Measurements from ENCODE around the gene FBRSL1.
A peak's percentile ranks its signal among the peaks of the same experiment; 100 is the strongest.

Gene FBRSL1

GRCh38 chr12:132546647-132547046 is 56.7 kb downstream of the FBRSL1 start:
- DNase-seq, result no peak

DNA sequence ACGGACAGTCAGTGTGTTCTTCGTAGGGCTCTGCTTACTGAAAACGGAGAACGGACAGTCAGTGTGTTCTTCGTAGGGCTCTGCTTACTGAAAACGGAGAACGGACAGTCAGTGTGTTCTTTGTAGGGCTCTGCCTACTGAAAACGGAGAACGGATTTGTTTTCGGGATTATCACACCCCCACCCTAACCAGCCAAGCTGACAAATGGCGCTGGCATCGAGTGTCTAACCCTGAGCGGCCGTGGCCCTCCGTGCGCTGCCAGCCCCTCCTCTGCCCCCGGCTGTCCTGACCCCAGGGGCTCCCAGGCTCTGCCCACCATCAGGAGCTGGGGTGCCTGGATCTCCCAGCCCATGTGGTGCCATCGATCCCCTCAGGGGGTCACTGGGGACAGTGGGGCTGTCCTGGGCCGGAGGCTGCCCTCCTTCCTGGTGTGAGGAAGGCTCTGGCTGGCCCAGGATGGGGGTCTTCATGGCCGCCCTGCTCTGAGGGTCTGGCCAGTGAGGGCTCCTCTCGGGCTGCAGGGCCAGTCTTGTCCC is 57.3 kb downstream of the FBRSL1 start:
- no peak for DNase-seq

- no peak for DNase-seq
Observed at GRCh38 chr12:132548430-132549058, 58.6 kb downstream of the FBRSL1 start.

DNA sequence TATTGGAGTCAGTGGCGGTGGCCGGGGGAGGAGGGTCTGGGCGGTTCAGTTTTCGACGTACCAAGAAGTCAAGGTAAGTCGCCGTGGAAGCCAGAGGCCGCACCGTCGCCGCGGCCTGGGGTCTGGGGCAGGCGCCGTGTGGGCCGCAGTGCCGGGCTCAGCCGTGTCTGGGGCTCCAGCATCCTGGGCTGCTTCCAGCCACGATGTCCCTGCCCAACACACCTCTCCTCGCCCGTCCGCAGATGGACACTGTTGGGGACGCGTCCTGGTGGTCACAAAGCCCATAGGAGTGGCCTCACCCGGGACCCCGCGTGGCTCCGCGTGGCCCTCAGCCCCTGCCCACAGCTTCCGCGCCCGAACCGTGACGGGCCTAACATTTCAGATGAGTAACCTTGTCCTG is 59.1 kb downstream of the FBRSL1 start:
- no peak for DNase-seq

DNA sequence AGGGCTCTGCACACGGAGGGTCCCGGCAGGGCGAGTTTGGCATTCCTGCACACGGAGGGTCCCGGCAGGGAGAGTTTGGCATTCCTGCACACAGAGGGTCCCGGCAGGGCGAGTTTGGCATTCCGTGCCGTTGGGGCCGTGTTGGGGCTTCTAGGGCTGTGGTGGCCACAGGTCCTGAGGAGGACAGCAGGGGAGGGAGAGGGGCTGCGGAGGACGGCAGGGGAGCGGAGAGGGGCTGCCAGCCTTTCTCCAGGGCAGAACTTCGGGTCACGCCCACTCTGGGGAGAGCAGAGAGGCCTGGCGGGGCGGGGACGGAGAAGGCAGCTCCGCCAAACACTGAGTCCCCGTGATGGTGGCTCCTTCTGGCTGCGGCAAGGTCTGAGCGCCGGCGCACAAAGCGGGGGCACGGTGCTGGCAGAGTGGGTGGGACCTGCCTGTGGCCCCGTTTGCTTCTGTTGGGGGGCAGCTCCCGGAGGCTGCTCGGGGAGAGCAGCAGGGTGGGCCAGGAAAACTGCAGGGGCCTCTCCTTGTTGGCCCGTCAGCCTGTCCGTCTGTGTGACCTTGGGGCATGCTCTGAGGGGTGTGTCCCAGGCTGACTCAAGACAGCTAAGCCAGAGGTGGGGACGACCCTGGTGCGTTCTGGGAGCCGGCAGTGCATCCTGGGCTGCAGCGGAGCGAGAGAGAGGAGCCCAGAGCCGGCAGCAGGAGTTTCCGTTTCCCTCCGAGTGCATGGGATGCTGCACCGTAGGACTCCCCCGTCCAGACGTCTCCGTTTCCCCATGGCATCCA is 60.3 kb downstream of the FBRSL1 start:
- no peak for DNase-seq

DNA sequence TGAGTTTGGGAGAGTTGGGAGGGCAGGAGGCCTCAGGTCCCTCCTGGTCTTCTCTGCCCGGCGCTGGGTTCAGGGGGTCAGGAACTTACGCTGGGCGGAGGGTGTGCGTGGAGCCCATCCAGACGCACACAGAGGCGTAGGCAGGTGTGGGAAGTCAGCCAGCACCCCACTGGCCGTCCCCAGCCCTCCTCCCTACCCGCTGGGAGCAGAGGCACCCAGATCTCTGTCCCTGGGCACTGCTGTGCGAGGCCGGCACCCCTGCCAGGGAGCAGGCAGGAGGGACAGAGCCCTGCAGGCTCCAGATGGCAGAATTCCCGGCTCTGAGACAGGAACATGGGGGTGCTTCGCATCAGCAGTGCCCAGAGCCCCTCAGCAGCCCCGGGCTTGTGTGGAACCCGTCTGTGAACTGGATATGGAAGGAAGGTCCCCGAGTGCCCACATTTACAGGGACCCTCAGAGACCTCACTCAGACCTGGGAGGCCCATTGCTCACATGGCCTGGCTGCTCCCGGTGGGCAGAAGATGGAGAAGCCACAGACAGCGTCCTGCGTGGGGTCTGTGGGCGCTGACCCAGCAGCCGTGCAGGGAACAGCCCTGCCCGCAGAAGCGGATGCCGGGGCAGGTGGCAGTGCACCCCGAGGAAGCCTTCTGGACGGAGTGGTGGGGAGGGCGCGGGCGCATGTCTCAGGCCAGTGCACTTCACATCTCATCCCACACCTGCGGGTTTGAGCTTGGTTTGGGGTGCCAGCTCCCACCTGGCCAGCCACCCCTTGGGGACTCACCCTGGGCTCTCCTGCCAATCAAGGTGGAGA is 61.1 kb downstream of the FBRSL1 start:
- no peak for DNase-seq

DNA sequence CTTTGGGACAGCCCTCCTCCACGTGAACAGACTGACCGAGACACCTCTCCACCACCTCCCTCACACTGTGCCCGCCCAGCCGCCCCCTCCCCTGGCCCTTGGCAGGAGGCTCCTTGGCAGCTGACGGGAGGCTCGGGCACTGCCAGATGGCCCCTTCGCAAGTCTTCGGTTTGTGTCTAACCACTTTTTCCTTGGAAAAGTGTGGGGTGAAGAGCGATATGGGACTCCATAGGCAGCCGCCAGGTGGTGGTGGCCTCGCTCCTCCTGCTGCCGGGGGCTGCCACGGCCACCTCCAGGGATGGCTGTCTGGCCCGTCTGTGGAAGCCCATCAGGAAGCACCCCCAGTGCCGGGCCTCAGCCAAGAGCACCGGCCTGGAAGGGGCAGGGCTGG is 61.7 kb downstream of the FBRSL1 start:
- DNase-seq, result no peak

GRCh38 chr12:132554845-132555630 is 65.1 kb downstream of the FBRSL1 start:
- DNase-seq, result no peak

DNA sequence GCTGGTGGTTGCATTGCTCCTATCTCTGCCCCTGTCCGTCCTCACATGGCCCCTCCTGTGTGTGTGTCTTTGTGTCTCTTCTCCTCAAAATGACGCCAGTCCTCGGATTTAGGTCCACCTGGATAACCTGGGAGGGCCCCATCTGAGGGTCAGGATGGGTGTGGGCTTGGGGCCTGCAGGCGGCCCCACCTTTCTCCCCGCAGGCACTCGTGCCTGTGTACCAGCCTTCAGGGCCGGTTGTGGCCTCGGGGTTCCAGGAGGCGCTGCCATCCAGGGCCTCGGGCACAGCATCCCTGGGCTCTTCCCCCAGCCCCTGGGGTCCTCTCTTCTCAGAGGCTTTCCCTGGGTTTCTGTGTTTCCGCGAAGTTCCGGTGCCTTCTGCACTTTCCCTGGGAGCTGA is 65.7 kb downstream of the FBRSL1 start:
- DNase-seq, result no peak

DNA sequence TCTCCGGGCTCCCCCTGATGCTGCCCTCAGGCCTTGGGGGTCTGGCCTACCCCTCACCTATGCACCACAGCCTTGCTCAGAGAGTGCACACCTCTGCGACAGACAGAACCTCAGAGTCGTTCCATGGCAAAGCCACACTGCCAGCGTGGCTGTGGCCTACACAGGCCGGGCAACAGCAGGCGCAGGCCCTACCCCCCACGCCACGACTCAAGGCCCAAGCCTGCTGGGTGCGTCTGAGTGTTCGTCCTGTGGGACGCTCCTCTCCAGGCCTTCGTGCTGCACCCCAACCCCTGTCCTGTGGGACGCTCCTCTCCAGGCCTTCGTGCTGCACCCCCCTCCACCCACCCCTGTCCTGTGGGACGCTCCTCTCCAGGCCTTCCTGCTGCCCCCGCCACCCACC is 66.3 kb downstream of the FBRSL1 start:
- DNase-seq, result no peak

DNA sequence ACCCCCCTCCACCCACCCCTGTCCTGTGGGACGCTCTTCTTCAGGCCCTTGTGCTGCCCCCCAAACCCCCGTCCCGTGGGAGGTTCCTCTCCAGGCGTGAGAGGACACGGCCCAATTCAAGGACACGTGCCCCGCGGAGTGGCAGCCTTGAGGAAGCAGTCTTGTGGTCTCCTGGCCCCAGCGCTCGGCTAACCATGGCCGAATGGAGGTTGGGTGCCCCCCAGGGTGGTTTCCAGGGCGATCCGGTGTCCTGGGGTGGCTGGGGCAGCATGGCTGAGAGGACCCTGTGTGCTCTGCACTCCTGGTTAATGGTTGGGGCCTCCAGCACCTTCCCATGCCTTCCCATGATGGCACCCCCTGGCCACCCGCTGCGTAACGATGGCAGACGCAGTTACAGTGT is 66.8 kb downstream of the FBRSL1 start:
- DNase-seq, result no peak

- DNase-seq, result no peak
Observed at GRCh38 chr12:132557291-132558015, 67.5 kb downstream of the FBRSL1 start.

DNA sequence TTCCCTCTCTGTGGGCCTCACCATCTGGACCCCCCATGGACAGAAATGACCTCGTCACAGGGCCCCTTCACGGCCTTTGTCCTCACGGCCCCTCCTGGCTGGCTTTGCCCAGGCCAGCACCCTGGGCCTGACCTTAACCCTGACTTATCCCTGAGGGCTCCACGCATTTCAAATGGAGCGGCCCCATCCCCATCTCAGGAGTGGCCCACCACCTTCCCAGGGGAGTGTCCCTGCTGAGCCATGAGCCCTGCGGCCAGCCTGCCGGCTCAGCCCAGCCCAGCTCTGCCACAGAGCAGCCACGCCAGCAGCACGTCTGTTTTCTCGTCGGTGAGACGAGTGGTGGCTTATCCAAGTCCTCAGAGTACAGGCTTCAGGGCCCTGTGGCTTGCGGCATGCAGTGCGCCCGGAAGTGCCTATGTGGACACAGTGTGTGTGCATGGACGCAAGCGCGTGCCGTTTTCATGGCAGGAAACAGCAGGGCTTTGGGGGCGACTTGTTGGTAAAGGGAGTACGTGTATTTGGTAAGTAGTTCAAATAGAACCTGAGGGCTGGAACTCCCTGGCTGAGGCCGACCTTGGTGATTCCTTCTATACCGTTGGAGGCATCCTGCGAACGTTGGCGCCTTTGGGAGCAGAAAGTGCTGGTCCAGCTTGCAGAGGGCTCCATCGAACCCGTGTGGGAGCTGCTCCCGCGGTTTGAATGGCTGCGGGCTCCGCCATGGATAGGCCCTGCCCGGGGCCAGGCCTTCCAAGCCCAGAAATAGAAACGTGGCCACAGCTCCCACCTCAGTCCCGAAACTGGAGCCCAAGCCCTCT is 68.3 kb downstream of the FBRSL1 start:
- no peak for DNase-seq

GRCh38 chr12:132558861-132559623 is 69.1 kb downstream of the FBRSL1 start:
- no peak for DNase-seq

GRCh38 chr12:132559652-132560363 is 69.9 kb downstream of the FBRSL1 start:
- DNase-seq, result no peak

GRCh38 chr12:132560364-132560613 is 70.3 kb downstream of the FBRSL1 start:
- DNase-seq, result no peak

- DNase-seq, result peak; percentile 40
Observed at GRCh38 chr12:132560614-132561426, 70.9 kb downstream of the FBRSL1 start.
